Measurements from ENCODE around the gene HECW1. TPM values are rescaled to one million over a fixed set of nuclear protein-coding genes. Genes with fewer than 3 reads are reported as not detected.

HECW1 gene
- total RNA-seq, 2 experiments from 2014 or later, result not detected

GRCh38 chr7:43511769-43512515 lies 399.5 kb downstream of the HECW1 start:
- Mint-ChIP-seq H3K4me3 (no peak overlapping the region), H3K4me1 (ENCODE audit: low read depth) (peaks cover 6% of the 10 kb centered on the region), H3K36me3 (ENCODE audit: low read depth) (no peaks in the 10 kb centered on the region), H3K9me3 (no peaks in the 10 kb centered on the region), H3K27ac (no peak overlapping the region), H3K27me3 (peaks cover 10% of the 10 kb centered on the region)
- DNase-seq, result no peak
- ATAC-seq, result no peak
- CTCF ChIA-PET, result interaction anchor here (0.9 to 1.4 kb wide), 3 partner anchors 9 to 71 kb away, joined by 3 to 4 read pairs (median 4); partner anchors contain the start of gene STK17A
- TF ChIP-seq, protein P1, sequence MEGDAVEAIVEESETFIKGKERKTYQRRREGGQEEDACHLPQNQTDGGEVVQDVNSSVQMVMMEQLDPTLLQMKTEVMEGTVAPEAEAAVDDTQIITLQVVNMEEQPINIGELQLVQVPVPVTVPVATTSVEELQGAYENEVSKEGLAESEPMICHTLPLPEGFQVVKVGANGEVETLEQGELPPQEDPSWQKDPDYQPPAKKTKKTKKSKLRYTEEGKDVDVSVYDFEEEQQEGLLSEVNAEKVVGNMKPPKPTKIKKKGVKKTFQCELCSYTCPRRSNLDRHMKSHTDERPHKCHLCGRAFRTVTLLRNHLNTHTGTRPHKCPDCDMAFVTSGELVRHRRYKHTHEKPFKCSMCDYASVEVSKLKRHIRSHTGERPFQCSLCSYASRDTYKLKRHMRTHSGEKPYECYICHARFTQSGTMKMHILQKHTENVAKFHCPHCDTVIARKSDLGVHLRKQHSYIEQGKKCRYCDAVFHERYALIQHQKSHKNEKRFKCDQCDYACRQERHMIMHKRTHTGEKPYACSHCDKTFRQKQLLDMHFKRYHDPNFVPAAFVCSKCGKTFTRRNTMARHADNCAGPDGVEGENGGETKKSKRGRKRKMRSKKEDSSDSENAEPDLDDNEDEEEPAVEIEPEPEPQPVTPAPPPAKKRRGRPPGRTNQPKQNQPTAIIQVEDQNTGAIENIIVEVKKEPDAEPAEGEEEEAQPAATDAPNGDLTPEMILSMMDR (IDR thresholded peaks at IDR 0.05), result no peak
- POLR2A ChIA-PET, result interaction anchor here (1.1 kb wide), 1 partner anchor 218 kb away, joined by 5 read pairs; no protein-coding TSS in a partner anchor
- intact Hi-C loops (cut with micrococcal nuclease), result no loop called here

GRCh38 chr7:43513251-43513650 lies 400.8 kb downstream of the HECW1 start:
- TF ChIP-seq, protein P1 (IDR thresholded peaks at IDR 0.05), result no peak
- DNase-seq (no peak), ATAC-seq (no peak)
- no peaks in the 10 kb centered on the region for H3K9me3 Mint-ChIP-seq
- peaks cover 10% of the 10 kb centered on the region for H3K27me3 Mint-ChIP-seq
- no peaks in the 10 kb centered on the region for H3K36me3 Mint-ChIP-seq (ENCODE audit: low read depth)
- H3K4me1 Mint-ChIP-seq (ENCODE audit: low read depth), result peaks cover 11% of the 10 kb centered on the region
- POLR2A ChIA-PET, result interaction anchor here (1.1 kb wide), 1 partner anchor 217 kb away, joined by 5 read pairs; no protein-coding TSS in a partner anchor
- no peak overlapping the region for H3K27ac Mint-ChIP-seq
- intact Hi-C loops (cut with micrococcal nuclease), result no loop called here
- no peak overlapping the region for H3K4me3 Mint-ChIP-seq
- CTCF ChIA-PET, result interaction anchor here (1.0 to 1.4 kb wide), 2 partner anchors 69 to 188 kb away, joined by 4 read pairs; partner anchors contain the start of gene STK17A

DNA sequence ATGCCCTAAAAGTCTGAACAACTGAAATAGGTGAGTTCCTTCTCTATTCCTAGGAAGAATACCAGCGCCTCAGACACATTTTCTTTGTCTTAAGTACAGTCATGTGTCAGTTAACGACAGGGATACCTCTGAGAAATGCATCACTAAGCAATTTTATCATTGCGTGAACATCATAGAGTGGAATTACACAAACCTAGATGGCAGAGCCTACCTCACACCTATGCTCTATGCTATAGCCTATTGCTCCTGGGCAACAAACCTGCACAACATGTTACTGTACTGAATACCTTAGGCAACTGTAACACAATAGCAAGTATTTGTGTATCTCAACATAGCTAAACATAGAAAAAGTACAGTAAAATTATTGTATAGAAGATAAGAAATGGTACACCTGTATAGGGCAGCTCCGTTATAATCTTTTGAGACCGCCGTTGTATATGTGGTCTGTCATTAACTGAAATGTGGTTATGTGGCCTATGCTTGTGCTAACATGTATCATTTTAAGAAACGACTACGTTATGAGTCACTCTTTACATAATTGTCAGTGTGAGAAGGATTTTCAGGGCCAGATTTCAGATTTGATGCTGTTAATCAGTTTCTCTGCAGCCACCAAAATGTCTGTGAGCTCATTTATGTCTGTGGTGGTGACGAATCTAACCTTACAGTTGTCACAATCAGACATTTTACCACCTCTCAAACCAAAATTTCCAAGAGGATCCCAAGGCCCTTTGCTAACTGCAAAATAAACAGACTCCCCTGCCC lies 404.3 kb downstream of the HECW1 start:
- DNase-seq (peak; percentile 29), ATAC-seq (peak; percentile 84)
- ChIA-PET POLR2A (no interaction called here), CTCF (interaction anchor here (0.8 to 2.9 kb wide), 3 partner anchors 11 to 581 kb away, joined by 3 to 11 read pairs (median 3); no protein-coding TSS in a partner anchor)
- Mint-ChIP-seq H3K27me3 (peaks cover 8% of the 10 kb centered on the region), H3K9me3 (no peaks in the 10 kb centered on the region), H3K27ac (peak overlapping the region; percentile 16), H3K4me3 (no peak overlapping the region), H3K4me1 (ENCODE audit: low read depth) (peaks cover 6% of the 10 kb centered on the region), H3K36me3 (ENCODE audit: low read depth) (no peaks in the 10 kb centered on the region)
- TF ChIP-seq, protein P1 (IDR thresholded peaks at IDR 0.05), result no peak
- intact Hi-C loops (cut with micrococcal nuclease), result no loop called here

- H3K9me3 Mint-ChIP-seq, result no peaks in the 10 kb centered on the region
- H3K4me3 Mint-ChIP-seq, result no peak overlapping the region
- intact Hi-C loops (cut with micrococcal nuclease), result no loop called here
- TF ChIP-seq, protein P1 (IDR thresholded peaks at IDR 0.05), result no peak
- peaks cover 6% of the 10 kb centered on the region for H3K4me1 Mint-ChIP-seq (ENCODE audit: low read depth)
- H3K27ac Mint-ChIP-seq, result peak overlapping the region; percentile 16
- ChIA-PET CTCF (interaction anchor here (0.8 to 2.9 kb wide), 3 partner anchors 11 to 582 kb away, joined by 3 to 11 read pairs (median 3); no protein-coding TSS in a partner anchor), POLR2A (interaction anchor here (0.6 kb wide), 1 partner anchor 226 kb away, joined by 4 read pairs; no protein-coding TSS in a partner anchor)
- no peaks in the 10 kb centered on the region for H3K36me3 Mint-ChIP-seq (ENCODE audit: low read depth)
- no peak for DNase-seq
- H3K27me3 Mint-ChIP-seq, result peaks cover 8% of the 10 kb centered on the region
- no peak for ATAC-seq
Measured at GRCh38 chr7:43517464-43517863, 405.0 kb downstream of the HECW1 start.

Measured in activated CD8-positive, alpha-beta T cell treated with anti-CD3 and anti-CD28 coated beads for 36 hours (primary cell).